Stimulated activated CD4-positive, alpha-beta T cell treated with anti-CD3 and anti-CD28 coated beads, Interleukin-4, amount 100 ng/mL, for 1 hour (primary cell): ENCODE results near the gene CMIP.

ENCODE experiments used
- DNase-seq: peaks from one replicate; pipeline ENCODE4 v3.0.0-alpha.2; 2020

The CMIP gene

DNA sequence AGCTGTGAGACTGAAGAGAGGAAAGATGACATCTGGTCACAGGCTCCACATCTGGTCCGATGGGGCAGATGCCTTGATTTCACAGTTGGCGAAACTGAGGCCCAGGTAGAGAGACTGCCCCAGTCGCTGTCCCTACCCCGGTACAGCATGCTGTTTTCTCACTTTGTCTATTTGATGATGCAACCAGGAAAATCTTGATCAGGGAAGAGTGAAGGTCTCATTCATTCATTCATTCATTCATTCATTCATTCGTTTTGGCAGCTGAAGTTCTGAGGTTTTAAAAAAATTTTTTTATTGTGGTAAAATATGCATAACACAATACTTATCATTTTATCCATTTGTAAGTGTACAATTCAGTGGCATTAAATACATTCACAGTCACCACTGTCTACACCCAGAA, 19.7 kb downstream of the CMIP start:
- DNase-seq = no peak

DNA sequence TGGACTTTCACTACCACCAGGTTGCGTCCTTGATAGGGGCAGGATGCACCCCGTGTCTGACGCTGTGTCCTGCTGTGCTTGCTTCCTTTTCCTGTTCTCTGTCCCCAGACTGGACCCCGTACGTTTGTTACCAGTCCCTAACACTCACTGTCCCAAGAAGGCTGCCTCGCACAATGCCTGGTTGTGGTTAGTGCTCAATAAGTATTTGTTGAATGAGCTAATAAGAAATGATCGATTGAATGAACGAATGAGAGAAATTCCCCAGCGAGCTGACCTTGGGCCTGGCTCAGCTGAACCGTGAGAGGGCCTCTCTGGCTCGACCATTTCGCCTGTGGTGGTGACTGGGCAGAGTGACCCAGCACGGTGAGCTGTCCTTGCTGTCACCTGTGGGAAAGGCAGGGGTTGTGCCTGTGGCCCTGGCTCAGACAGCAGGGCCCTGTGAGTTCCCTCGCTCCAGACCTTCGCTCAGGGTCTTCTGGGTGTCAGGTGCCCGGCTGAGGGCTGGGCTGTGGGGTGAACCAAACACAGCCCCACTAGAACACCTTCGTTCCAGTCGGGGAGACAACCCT, 20.9 kb downstream of the CMIP start:
- no peak for DNase-seq

DNA sequence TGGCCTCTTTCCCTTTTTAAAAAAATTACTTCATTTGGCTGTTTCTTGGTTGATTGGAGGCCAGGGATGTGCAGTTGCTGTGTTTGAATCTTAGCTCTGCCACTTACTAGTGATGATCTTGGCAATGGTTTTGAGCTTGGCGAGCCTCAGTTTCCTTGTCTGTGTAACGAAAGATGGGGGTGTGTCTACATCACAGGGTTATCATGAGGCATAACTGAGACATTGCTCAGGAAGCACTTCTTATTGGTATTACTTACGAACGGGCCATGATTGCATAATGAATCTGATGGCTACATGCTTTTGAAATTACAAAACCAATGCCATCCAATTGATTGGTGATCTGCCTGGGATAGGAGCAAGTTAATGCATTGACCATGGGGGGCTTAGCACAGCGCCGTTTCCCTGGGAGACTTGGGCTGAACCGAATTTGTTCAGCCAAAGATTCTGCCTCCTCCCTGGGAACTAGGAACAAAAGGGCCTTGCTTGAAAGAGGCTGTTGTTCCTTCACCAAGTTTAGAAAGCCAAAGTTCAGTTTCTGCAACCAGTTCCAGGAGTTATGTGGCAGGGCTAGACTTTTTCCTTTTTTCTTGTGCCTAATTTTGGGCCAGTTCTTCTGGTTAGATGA, 21.9 kb downstream of the CMIP start:
- no peak for DNase-seq

GRCh38 chr16:81467072-81467471, 22.5 kb downstream of the CMIP start:
- DNase-seq = no peak

GRCh38 chr16:81467815-81468214, 23.2 kb downstream of the CMIP start:
- no peak for DNase-seq

- no peak for DNase-seq
These were observed 23.8 kb downstream of the CMIP start for GRCh38 chr16:81468269-81468902.

DNA sequence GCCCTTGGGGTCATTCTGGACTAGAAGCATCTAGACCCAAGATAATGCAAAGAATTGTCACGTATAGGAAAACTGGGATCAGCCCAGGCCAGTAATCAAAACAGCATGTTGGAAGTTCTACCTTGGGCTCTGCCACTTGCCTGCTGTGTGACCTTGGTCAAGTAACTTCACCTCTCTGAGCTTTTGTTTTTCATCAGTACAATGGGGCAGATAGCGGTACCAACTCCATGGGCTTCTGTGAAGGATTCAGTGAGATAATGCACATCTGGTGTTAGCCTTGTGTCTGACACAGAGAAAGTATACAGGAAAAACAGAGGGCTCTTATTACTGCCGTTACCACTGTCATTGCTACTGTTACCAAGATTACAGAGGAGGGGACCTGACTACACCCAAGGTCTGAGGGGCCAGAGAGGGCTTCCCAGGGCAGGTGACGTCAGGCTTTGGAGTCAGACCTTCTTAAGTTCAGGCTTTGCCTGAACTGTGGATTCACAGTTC, 24.6 kb downstream of the CMIP start:
- DNase-seq = no peak

DNA sequence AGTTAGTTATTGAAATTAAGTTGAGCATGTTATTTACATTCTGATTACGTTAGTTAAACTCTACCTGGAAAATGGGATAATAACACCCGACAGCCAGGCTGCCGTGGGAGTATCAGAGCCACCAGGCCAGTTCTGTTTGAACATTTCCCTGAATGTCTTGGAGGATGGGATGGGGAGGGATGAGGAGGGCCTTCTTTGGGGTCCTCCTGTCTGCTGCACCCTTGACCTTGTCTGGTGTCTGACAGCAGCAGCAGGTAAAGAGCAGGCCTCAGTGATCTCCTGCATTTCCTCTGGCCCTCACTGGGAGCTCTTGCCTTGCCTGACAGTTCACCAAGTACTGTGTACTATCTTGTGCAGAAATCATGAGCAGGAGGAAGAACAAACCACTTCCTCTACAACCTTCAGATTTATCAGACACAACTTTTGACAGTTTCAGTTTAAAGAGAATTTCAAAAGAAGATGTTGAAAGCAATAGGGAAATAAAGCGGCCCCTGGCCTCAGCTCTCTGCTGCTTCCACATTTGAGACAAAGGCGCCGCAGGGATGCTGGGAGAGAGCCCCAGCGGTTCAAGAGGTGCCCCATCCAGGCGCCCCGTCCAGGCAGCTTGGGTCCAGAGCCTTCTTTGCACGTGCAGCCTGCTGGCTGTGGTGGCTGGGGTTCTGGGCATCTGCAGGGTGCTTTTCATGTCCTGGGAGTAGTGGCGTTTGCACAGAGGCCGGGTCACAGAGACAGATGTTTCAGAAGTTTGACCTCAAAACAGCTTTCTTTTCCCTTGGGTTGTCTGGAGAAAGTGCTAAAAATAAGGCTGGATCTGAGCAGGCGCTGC, 25.3 kb downstream of the CMIP start:
- DNase-seq = no peak

DNA sequence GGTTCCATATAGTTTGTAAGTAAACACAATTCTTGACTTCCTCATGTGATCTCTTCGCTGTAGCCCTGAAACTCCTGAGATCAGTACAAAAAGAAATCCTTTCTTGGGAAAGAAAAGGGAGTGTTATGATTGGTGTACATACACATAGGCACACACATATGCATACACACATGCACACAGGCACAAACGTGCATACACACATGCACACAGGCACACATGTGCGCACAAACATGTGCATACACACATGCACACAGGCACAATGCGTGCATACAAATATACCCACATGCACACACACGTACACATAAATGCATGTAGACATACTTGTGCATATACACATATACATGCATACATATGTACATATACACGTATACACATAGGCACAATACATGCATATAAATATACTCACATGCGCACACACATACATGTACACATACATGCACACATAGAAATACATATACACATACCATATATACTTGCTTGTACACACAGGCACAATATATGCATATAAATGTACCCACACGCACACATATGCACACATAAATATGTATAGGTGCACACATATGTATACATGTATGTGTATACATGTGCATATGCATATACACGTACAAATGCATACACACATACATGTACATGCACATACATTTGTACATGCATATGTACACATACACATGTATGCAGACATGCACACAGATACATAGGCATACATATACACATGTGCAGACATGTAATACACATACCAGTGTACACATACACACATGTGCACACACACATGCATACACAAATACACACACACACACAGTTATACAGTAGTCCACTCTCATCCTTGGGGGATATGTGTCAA, 26.4 kb downstream of the CMIP start:
- DNase-seq = no peak

- DNase-seq = no peak
These were observed 27.3 kb downstream of the CMIP start for GRCh38 chr16:81471882-81472281.

DNA sequence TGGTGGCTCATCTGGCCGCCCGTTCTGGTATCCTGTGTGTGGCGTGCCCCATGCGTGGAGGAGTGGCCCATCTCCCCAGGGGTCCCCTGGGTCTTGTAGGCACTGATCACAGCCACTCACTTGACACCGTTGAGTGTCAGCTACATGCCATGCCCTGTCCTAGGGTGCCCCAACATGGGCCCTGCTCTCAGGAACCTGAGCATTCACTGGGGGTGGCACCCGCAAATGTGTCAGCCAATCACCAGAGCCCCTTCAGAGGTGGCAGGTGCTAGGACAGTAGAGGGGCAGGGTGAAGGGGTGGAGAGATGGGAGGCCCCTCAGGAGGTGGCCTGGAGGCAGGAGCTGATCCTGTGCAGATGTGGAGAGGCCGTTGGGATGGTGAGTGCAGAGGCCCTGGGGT, 27.8 kb downstream of the CMIP start:
- DNase-seq = no peak

DNA sequence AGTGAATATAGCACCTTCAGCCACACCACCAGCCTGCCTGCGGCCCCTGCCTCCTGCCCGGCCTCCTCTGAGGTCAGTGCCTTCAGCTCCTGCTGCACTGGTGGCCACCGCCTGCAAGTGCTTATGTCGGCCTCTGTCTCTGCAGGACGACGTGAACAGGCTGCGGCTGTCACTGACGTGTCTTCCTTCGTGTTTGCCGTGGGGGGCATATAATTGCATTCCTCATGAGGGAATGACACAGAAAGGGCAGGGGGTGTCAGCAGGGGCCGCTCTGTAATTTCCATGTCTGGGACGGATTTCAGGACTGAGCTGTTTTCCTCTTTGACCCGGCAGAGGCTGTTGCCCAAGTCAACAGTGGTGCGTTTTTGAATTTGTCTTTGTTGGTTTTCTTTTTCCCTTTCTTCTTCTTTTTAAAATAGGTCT, 28.5 kb downstream of the CMIP start:
- DNase-seq = no peak

DNA sequence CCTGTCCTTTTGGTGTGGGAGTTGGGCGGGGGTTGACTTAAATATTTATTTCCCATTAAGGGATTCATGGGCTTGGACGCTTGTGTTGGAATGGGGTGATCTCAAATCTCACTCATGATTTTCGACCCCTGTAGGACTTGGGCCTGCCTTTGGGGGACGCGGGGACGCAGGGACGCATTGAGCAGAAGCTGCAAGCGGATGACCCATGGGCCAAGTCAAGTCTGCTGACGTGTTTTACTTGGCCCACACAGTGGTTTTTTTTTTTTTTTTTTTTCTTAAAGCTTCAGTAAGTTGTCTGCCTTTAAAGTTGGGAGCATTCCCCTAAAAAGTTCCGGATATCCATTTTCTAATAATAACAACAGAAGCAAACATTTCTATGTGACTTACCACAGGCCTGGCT, 28.9 kb downstream of the CMIP start:
- DNase-seq = no peak

- no peak for DNase-seq
These were observed 29.7 kb downstream of the CMIP start for GRCh38 chr16:81473969-81474959.

DNA sequence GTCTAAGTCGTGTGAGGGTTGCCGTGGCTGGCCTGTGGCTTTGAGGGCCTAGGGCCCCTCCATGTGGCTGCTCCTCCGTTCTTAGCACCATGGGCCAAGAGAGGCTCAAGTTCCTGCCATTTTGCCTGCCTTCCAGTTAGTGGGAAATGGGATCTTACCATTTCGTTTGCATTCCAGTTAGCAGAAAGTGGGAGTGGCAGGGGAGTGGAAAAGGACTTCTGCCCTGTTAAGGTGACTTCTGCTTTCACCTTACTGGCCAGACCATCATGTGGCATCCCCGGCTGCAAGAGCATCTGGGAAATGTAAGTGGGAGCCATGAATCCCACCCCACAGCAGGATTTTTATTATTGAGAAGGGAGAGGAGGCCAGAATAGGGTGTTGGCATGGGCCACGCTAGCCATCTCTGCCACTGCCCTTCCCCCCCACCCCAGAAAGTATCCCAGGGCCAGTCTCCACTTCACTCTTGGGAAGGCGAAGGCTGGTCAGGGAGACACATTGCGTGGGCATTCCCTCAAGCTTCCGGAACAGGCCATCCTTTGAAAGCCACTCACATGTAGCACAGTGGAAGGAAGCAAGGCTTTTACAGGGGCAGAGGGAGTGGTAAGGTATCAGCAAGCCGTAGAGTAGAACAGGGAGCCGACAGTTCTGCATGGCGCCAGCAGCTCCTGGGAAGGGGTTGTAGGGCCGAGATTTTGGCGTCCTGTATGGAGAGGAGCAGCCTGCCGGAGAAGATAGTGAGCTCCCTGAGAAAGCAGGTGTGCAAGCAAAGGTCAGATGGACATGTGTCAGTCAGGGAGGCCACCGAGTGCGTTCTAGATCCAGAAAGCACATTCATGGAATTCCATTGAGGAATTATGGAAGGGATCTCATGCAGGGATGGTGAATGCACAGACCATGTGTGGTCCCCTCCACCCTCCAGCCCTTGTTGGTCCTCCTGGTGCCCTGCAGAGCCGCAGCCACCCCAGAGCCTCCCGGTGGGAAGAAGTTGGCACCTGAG, 33.4 kb downstream of the CMIP start:
- DNase-seq = no peak

DNA sequence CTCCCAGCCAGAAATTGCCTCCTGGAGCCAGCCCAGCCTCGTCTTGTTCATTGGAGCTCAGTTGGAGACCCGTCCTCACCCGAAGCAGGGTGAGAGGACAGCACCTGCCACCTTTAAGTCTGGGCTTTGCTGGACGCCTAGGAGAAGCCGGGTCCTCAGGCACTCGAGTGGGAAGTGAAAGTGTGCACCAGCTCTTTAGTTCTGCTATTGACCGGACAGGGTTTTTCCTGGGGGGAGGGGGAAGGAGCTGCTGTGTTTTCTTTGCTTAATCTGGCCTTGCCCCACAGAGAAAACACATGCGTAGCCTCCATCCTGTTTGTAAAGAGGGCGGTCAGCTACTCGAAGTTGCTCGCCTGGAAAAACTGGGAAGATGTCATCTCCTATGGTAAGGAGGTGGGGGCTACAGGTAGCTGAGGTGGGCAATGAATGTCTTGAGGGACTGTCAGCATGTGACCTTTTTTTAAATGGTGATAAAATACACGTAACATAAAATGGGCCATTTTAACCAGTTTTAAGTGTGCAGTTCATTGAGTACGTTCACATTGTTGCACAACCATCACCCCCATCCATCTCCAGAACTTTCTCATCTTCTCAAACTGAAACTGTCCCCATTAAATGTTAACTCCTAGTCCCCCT, 34.4 kb downstream of the CMIP start:
- DNase-seq = no peak

DNA sequence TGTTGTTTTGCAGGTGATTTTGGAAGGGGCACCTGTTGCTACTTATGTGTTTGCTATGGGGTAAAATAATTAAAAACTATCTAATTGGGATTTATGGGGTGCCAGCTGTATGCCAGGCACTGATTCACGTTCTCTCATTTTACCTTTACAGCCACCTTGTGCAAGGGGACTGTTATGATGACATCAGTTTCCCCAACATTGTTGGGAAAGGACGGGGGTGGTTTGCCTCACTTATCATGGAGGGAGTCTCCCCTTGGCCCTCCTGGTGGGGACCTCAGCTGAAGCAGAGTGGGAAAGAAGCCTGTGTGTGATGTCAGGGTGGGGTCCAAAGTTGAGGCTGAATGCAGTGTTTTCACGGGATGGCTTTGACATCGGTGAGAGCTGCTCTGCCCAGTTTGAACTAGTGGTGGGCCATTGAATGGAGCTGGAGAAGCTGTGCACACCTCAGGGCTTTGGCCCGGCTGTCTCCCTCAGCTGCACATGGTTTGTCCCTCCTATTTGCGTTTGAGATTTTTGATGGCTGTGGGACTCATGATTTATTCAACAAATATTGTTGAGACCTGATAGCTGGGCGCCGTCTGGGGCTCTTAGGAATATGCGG, 36.1 kb downstream of the CMIP start:
- DNase-seq = no peak

DNA sequence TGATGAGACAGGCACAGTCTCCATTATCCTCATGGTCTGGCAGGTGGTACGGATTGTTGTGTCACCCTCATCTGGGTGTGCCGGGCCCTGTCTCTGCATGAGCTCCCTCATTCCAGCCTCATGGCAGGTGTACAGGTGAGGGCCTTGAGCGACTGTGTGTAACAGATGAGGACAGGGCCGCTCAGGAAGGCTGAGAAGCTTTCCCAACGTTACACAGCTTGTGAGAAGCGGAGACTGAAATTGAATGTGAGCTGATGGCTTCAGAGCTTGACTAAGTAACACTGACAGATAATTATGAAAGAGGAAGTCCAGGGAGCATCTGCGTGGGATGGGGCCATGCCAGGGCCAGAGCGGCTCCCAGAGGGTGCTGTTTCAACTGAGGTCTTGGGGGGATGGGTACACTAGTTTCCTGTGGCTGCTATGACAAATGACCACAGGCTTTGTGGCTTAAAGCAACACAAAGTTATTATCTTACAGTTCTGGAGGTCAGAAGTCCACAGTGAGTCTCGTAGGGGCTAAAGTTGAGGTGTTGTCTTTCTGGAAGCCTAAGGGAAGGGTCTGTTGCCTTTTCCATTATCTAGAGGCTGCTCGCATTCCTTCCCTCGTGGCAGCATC, 36.7 kb downstream of the CMIP start:
- no peak for DNase-seq
